H9 (cell line): Measurements from ENCODE around the gene HUWE1. TPM values are rescaled to one million over a fixed set of nuclear protein-coding genes. Genes with fewer than 3 reads are reported as not detected.

Experiments
- DNase-seq: peaks from one replicate; pipeline ENCODE4 v3.0.0-alpha.2; 2017
- H2AFZ ChIP-seq: one replicate; pipeline ENCODE4 v1.6.1; 2013; ENCODE audit warnings: mild to moderate bottlenecking, low read length, control low read depth, moderate library complexity
- H2AK5ac ChIP-seq: 2 replicates; pipeline ENCODE4 v1.6.1; 2013; ENCODE audit warnings: low read length, control low read depth, mixed read lengths; ENCODE audit not compliant: insufficient read length
- H2BK120ac ChIP-seq: one replicate; pipeline ENCODE4 v1.6.1; 2013; ENCODE audit warnings: low read depth, mild to moderate bottlenecking, low read length, control low read depth, inconsistent platforms; ENCODE audit not compliant: poor library complexity, severe bottlenecking
- H2BK12ac ChIP-seq: 2 replicates; pipeline ENCODE4 v1.6.1; 2013; ENCODE audit warnings: low read length, control low read depth, mixed read lengths, low read depth; ENCODE audit not compliant: insufficient read length
- H2BK15ac ChIP-seq: 2 replicates; pipeline ENCODE4 v1.6.1; 2013; ENCODE audit warnings: low read depth, low read length, control low read depth
- H2BK20ac ChIP-seq: one replicate; pipeline ENCODE4 v1.6.1; 2013; ENCODE audit warnings: low read depth, mild to moderate bottlenecking, low read length, control low read depth, inconsistent platforms; ENCODE audit not compliant: poor library complexity, severe bottlenecking
- H2BK5ac ChIP-seq: 2 replicates; pipeline ENCODE4 v1.6.1; 2013; ENCODE audit warnings: low read length, control low read depth, mixed read lengths; ENCODE audit not compliant: insufficient read length
- H3K14ac ChIP-seq: 2 replicates; pipeline ENCODE4 v1.6.1; 2013; ENCODE audit warnings: low read length, control low read depth; ENCODE audit not compliant: insufficient read depth
- H3K18ac ChIP-seq: 2 replicates; pipeline ENCODE4 v1.6.1; 2013; ENCODE audit warnings: low read depth, mild to moderate bottlenecking, mixed read lengths, low read length, control low read depth; ENCODE audit not compliant: insufficient read length
- H3K23ac ChIP-seq: 2 replicates; pipeline ENCODE4 v1.6.1; 2013; ENCODE audit warnings: low read length, control low read depth, mixed read lengths, low read depth; ENCODE audit not compliant: insufficient read length
- H3K23me2 ChIP-seq: 2 replicates; pipeline ENCODE4 v1.6.1; 2013; ENCODE audit warnings: low read depth, mild to moderate bottlenecking, mixed read lengths, low read length, control low read depth; ENCODE audit not compliant: insufficient read length, poor library complexity, severe bottlenecking
- H3K27ac ChIP-seq: 2 replicates; pipeline ENCODE4 v1.5.1; 2013; ENCODE audit warnings: low read length, control low read depth, mixed read lengths, low read depth; ENCODE audit not compliant: insufficient read length
- H3K27me3 ChIP-seq: 2 replicates; pipeline ENCODE4 v1.6.1; 2013; ENCODE audit warnings: low read length, control low read depth, inconsistent platforms; ENCODE audit not compliant: insufficient read depth
- H3K4ac ChIP-seq: 2 replicates; pipeline ENCODE4 v1.6.1; 2013; ENCODE audit warnings: low read depth, mild to moderate bottlenecking, control low read depth, inconsistent platforms, low read length, moderate library complexity
- H3K4me1 ChIP-seq: 2 replicates; pipeline ENCODE4 v1.6.1; 2013; ENCODE audit warnings: low read length, control low read depth, inconsistent platforms; ENCODE audit not compliant: insufficient read depth
- H3K4me2 ChIP-seq: 2 replicates; pipeline ENCODE4 v1.6.1; 2013; ENCODE audit warnings: low read length, control low read depth, mixed read lengths; ENCODE audit not compliant: insufficient read length, insufficient read depth
- H3K56ac ChIP-seq: 2 replicates; pipeline ENCODE4 v1.6.1; 2013; ENCODE audit warnings: low read depth, mild to moderate bottlenecking, mixed read lengths, low read length, control low read depth; ENCODE audit not compliant: insufficient read length
- H3K79me1 ChIP-seq: 2 replicates; pipeline ENCODE4 v1.6.1; 2013; ENCODE audit warnings: low read depth, mild to moderate bottlenecking, moderate library complexity, low read length, control low read depth, inconsistent platforms; ENCODE audit not compliant: insufficient read depth, poor library complexity, severe bottlenecking
- H3K79me2 ChIP-seq: 2 replicates; pipeline ENCODE4 v1.6.1; 2013; ENCODE audit warnings: low read length, control low read depth, inconsistent platforms; ENCODE audit not compliant: insufficient read depth
- H3K9ac ChIP-seq: 2 replicates; pipeline ENCODE4 v1.6.1; 2013; ENCODE audit warnings: low read length, control low read depth, mixed read lengths; ENCODE audit not compliant: insufficient read length; ENCODE audit errors: extremely low read depth
- H3K9me3 ChIP-seq: one replicate; pipeline ENCODE4 v1.6.1; 2013; ENCODE audit warnings: low read depth, low read length, inconsistent platforms; ENCODE audit not compliant: control insufficient read depth
- H3T11ph ChIP-seq: one replicate; pipeline ENCODE4 v1.6.1; 2013; ENCODE audit warnings: mild to moderate bottlenecking, low read length, control low read depth, inconsistent platforms
- H4K20me1 ChIP-seq: one replicate; pipeline ENCODE4 v1.6.1; 2013; ENCODE audit not compliant: control insufficient read depth, insufficient read length, insufficient read depth
- H4K5ac ChIP-seq: 2 replicates; pipeline ENCODE4 v1.6.1; 2013; ENCODE audit warnings: low read depth, mild to moderate bottlenecking, mixed read lengths, low read length, control low read depth; ENCODE audit not compliant: insufficient read length
- H4K8ac ChIP-seq: replicated peaks from 2 replicates; pipeline ENCODE4 v1.6.1; 2013; ENCODE audit warnings: low read length, control low read depth, mixed read lengths, low read depth; ENCODE audit not compliant: insufficient read length
- H4K91ac ChIP-seq: 2 replicates; pipeline ENCODE4 v1.6.1; 2013; ENCODE audit warnings: low read depth, mild to moderate bottlenecking, moderate library complexity, mixed read lengths, low read length, control low read depth; ENCODE audit not compliant: insufficient read length
- H3K27ac Mint-ChIP-seq, 3 experiments: 2 replicates in 2 of 3; 3 replicates in 1 of 3; pipeline ENCODE4 v1.8.0; 2020 to 2021; ENCODE audit warnings: mixed read lengths in 3 of 3, mild to moderate bottlenecking in 1 of 3, moderate library complexity in 1 of 3
- H3K27me3 Mint-ChIP-seq: 2 replicates; pipeline ENCODE4 v1.8.0; 2021; ENCODE audit warnings: low read depth, mild to moderate bottlenecking, moderate library complexity, mixed read lengths
- H3K36me3 Mint-ChIP-seq, 3 experiments: 2 replicates in 2 of 3; 3 replicates in 1 of 3; pipeline ENCODE4 v1.8.0; 2020 to 2021; ENCODE audit warnings: low read depth in 3 of 3, mixed read lengths in 3 of 3; ENCODE audit not compliant: insufficient read depth in 1 of 3
- H3K4me1 Mint-ChIP-seq, 2 experiments: 2 replicates each; pipeline ENCODE4 v1.8.0; 2020; ENCODE audit warnings: mixed read lengths in 2 of 2
- H3K4me3 Mint-ChIP-seq, 2 experiments: 2 replicates in 1 of 2; 3 replicates in 1 of 2; pipeline ENCODE4 v1.8.0; 2020 to 2021; ENCODE audit warnings: mild to moderate bottlenecking in 2 of 2, mixed read lengths in 2 of 2, moderate library complexity in 1 of 2
- H3K9me3 Mint-ChIP-seq, 2 experiments: 2 replicates in 1 of 2; 3 replicates in 1 of 2; pipeline ENCODE4 v1.8.0; 2020; ENCODE audit warnings: mild to moderate bottlenecking in 2 of 2, mixed read lengths in 2 of 2, moderate library complexity in 1 of 2
- WGBS: extraction: QIAGEN DNeasy Blood & Tissue Kit; methylation state at CpG from one replicate; pipeline ENCODE4 v1.1.7; 2013; ENCODE audit warnings: missing lambda C conversion rate, low lambda C conversion rate, mixed read lengths; ENCODE audit not compliant: insufficient read length; ENCODE audit errors: extremely low coverage; 5-methylcytosine and 5-hydroxymethylcytosine counted together
- total RNA-seq: library from RNA; stranded (reverse); gene quantifications from 2 replicates; pipeline ENCODE4 v1.2.1, GENCODE V29; 2021
- TF ChIP-seq, protein P1 (sequence below): fragments of 200-600 bp; sonication (generic); conservative IDR thresholded peaks from 3 replicates; pipeline ENCODE4 v1.8.0; 2021; ENCODE audit warnings: antibody characterized with exemption, mild to moderate bottlenecking

HUWE1 gene
- total RNA-seq, 1 experiment from 2014 or later: 230 TPM

DNA sequence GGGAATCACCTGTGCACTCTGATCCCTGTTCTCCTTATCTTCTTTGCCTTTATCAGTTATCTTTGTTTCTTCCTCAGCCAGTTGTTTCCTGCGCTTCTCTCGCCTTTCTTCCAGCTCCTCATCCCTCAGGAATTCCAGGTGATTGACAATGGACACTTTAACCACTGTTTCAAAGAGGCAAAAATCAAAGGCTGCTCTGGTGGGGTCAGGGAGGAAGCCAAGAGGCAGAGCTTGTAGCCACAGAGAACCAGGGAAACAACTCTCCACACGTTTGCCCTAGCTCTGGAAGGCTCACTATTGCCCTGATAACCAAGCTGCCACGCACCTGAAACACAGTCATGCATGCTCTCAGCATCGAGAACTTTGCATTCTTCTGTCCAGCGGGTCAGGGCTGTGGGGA lies 127.9 kb downstream of the HUWE1 start:
- Histone ChIP-seq H3K4me1 (no peaks in the 10 kb centered on the region), H3K27me3 (no peaks in the 10 kb centered on the region), H3K79me2 (no peaks in the 10 kb centered on the region; the same call in 1 of the 2 replicates), H3K56ac (no peak overlapping the region), H3K23ac (no peak overlapping the region), H3K4me2 (no peak overlapping the region), H2BK20ac (no peak overlapping the region), H3K14ac (no peak overlapping the region), H2BK12ac (no peak overlapping the region), H3T11ph (no peak overlapping the region), H3K4ac (no peak overlapping the region), H2BK120ac (no peak overlapping the region), H2AFZ (no peak overlapping the region), H3K9ac (no peak overlapping the region), H2BK5ac (no peak overlapping the region), H3K23me2 (no peaks in the 10 kb centered on the region), H4K8ac (no peak overlapping the region), H4K20me1 (no peaks in the 10 kb centered on the region), H2BK15ac (no peak overlapping the region), H4K5ac (no peak overlapping the region), H3K79me1 (no peaks in the 10 kb centered on the region), H4K91ac (no peak overlapping the region), H2AK5ac (no peak overlapping the region), H3K27ac (no peak overlapping the region), H3K9me3 (peaks cover 70% of the 10 kb centered on the region), H3K18ac (no peak overlapping the region)
- Mint-ChIP-seq H3K4me3 (no peak overlapping the region), H3K4me1 (no peaks in the 10 kb centered on the region), H3K27ac (no peak overlapping the region), H3K9me3 (peaks cover 61 to 69% of the 10 kb centered on the region in 2 experiments), H3K27me3 (peaks cover 2% of the 10 kb centered on the region; the same call in 1 of the 2 replicates), H3K36me3 (peaks cover 65 to 93% (median 87%) of the 10 kb centered on the region in 3 experiments)
- DNase-seq: no peak
- TF ChIP-seq, protein P1, sequence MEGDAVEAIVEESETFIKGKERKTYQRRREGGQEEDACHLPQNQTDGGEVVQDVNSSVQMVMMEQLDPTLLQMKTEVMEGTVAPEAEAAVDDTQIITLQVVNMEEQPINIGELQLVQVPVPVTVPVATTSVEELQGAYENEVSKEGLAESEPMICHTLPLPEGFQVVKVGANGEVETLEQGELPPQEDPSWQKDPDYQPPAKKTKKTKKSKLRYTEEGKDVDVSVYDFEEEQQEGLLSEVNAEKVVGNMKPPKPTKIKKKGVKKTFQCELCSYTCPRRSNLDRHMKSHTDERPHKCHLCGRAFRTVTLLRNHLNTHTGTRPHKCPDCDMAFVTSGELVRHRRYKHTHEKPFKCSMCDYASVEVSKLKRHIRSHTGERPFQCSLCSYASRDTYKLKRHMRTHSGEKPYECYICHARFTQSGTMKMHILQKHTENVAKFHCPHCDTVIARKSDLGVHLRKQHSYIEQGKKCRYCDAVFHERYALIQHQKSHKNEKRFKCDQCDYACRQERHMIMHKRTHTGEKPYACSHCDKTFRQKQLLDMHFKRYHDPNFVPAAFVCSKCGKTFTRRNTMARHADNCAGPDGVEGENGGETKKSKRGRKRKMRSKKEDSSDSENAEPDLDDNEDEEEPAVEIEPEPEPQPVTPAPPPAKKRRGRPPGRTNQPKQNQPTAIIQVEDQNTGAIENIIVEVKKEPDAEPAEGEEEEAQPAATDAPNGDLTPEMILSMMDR: no peak
- WGBS: no CpG with 5 or more reads among the region's 6 CpGs
